Activated CD4-positive, CD25-positive, alpha-beta regulatory T cell treated with anti-CD3 and anti-CD28 coated beads, Interleukin-2, amount 50 U/mL, for 24 hours (primary cell): Measurements from ENCODE around the gene PACS2.
A peak's percentile ranks its signal among the peaks of the same experiment; 100 is the strongest.
"Not testable (repeated sequence)": the region's sequence is repeated elsewhere in the genome, so short reads cannot be mapped to it uniquely, and the experiment has no call there.

ENCODE experiments used
- ATAC-seq, 2 donors: fragments of 150-1000 bp; cut with Tn5 transposase; one replicate each; pipeline ENCODE4 v1.10.0; 2021; ENCODE audit warnings: mild to moderate bottlenecking in 1 of 2, moderate library complexity in 1 of 2

PACS2 gene

DNA sequence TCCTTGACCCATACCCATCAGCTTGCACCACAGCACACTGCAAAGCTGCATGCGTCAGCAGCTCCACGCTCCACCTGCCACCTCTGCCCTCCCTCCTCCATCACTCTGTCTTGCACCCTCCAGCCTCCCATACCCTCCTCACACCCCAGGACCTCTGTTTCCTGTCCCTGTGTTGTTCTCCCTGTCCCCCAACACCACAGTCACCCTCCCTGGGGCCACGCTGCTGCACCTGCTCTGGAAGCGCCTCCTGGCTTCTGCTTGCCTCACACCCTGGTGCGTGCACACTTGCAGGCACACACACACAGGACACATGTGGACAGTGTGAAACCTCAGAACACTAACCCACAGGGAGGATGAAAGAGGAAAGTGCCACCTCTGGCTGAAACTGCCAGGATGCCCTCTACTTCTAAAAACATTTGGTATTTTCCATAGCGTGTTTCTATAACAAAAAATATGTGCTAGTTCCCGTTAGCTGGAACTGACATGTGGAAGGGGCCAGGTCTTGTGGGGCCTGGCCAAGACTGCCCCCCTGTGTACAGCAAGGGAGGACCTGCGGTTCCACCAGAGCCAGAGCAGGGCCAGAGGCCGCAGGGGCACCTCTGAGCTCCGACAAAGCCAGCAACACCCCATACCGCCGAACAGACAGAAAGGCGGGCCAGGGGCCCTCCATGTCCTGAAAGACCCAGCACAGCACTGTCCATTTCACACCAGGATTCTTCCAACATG lies 23.8 kb upstream of the PACS2 start:
- ATAC-seq: no peak

DNA sequence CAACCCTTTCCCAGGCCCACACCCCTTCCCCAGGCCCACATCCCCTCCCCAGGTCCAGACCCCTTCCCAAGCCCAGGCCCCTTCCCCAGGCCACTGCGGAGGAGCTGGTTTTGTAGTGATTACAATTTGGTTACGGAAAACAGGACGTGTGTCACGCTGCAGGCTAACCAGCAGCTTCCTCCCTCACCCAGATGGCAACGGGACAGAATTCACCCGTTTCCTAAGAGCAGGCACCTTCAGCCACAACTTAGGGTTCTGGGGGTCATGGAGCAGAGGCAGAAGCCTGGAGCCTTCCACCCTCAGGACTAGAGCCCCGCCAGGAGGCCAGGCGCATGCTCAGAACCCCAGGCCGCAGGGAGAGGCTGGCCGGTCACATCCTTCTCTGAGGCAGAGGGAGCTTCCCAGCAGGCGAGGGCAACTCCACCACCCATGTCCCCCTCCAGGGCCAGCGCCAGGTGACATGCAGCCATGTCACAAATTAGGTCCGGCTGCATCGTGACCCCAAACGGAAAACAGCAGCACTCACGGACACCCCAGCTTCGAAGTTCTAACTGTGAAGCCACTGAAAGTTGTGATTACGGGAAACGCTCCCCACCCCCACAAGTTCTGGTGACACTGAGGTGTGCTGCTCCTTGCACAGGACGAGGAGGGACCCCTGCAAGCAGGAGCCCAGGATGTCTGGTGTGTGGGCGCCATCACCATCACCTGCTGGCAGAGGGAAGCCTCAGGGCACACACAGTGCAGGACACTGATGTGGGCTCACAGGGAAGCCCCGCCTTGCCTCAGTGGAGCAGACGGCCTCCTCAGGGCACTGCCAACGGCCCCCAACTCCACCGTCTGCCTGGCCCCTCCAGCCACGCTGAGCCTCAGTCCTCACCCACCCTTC lies 21.5 kb upstream of the PACS2 start:
- ATAC-seq: no peak

DNA sequence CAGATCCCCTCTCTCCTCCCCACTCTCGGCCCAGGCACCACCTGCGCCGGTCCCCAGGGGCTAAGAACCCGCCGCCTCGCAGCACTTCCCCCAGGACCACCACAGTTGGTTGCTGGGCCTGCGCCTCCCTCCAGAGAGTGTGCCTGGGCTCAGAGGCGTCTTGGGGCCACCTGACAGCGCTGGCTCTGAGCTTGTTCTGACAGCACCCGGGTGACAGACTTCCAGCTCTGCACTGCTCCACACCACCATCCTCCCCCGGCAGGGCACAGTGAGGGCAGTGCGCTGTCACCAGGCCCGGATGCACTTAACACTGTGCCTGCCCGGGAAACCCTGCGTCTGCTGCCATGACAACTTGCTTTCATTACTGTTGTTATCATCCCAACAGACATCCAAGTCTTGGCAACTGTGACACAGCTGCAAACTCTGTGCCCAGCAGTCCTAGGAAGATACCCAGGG lies 20.4 kb upstream of the PACS2 start:
- peak; percentile 81 to 89 for ATAC-seq

DNA sequence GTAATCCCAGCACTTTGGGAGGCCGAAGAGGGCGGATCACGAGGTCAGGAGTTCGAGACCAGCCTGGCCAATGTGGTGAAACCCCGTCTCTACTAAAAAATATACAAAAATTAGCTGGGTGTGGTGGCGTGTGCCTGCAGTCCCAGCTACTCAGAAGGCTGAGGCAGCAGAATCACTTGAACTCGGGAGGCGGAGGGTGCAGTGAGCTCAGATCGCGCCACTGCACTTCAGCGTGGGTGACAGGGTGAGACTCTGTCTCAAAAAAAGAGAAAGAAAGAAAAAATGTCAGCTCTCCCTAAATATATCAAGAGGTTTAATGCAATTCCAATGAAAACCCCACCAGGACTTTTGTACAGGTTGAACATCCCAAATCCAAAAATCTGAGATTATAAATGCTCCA lies 17.2 kb upstream of the PACS2 start:
- ATAC-seq: not testable (repeated sequence)

DNA sequence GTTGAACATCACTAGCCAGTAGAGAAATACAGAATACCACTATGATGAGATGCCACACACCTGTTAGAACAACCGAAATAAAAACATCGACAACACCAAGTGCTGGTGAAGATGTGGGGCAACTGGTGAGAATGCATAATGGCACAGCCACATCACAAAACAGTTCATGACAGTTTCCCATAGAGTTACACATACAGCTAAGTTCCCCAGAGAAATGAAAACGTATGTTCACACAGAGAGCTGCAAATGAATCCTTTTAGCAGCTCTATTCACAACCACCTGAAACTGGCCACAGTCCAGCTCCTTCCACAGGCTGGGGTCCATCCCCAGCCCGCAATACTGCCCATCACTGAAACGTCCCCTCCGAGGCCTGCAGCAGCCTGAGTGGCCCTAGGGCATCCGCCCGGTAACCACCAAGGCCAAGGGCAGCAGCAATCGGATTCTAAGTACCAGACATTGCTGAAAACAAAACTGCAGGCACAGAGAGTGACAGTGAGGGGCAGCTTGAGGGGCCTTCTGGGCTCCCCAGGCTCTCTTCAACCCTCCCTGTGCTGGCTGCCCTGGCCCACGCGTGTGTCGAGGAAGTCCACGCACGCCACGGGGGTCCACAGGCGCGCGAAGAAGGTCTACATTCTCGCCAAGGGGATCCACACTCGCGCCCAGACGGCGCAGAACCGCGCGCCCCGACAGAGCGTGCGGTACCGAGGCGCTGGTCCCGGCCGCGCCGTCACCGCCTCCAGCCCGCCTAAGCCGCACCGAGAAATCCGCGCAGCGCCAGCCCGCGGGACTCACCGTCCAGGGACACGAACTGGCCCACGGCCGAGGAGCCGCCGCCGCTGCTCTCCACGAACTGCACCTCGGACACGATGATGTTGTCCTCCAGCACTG lies 14.7 kb upstream of the PACS2 start:
- peak in 1 of 2 donors; percentile 2 for ATAC-seq

DNA sequence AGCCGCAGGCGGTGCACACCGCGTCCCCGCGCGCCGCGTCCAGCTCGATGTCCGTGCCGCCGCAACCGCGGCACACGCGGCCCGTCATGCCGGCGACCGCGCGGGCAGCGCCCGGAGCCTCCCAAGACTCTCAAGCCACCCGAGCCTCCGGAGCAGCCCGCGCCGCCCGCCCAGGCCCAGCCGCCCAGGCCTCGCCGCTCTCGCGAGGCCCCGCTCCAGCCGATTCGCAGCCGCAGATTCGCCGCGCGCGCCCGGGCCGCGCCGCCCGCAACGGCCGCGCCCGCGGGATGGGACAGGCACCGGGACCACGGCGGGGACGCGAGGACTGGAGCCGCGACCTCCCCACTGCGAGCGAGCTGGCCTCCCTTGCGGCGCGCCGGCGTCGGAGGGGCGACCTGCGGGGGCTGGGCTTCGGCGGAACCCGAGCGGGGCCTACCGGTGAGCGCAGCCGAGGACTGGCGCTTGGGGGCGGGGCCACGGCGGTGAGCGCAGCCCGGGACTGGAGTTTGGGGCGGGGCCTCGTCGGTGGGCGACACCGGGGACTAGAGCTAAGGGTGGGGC lies 13.9 kb upstream of the PACS2 start, which contains the start of gene BRF1:
TSS of gene BRF1 (minus strand) at position 460 of the 561 bp plus-strand sequence. CDS start at position 88, 372 bp downstream.
- ATAC-seq: peak; percentile 90 to 94

DNA sequence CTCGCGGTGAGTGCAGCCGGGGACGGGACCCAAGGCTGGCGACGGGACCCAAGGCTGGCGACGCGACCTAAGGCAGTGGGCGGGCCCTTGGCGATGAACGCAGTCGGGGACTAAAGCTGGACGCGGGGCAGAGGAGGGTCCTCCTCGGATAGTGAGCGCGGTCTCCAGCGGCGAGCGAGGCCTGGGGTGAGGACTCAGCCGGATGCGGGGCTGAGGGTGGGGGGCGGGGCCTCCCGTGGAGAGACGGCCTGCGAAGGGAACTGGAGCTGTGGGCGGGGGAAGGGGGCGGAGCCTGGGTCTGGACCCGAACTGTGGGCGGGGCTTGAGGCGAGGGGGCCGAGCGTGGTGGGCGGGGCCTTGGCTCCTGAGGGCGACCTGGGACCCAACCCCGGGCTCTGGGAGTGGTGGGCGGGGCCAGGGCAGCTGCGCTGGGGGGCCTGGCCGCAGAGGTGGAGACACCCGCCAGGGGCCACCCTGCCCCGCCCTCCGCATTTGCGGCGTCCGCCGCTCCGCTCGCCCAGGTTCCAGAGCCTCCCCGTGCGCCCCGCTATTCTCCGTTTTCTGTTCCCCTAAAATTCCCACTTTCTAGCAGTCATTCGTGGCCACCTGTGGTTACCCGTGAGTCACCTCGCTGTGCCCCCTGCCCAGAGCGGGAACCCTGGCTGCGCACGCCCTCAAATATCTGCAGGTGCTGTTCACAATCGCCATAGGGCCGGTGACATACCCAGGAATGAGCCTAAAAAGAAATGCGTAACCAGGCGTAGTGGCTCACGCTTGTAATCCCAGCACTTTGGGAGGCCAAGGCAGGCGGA lies 13.2 kb upstream of the PACS2 start:
- ATAC-seq: peak; percentile 77 to 79

DNA sequence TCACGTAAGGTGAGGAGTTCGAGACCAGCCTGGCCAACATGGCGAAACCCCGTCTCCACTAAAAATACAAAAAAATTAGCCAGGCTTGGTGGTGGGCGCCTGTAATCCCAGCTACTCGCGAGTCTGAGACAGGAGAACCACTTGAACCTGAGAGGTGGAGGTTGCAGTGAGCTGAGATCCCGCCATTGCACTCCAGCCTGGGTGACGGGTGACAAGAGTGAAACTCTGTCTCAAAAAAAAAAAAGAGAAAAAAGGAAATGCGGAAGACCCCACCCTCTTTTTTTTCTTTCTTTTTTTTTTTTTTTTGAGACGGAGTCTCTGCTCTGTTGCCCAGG lies 12.7 kb upstream of the PACS2 start:
- ATAC-seq: not testable (repeated sequence)

DNA sequence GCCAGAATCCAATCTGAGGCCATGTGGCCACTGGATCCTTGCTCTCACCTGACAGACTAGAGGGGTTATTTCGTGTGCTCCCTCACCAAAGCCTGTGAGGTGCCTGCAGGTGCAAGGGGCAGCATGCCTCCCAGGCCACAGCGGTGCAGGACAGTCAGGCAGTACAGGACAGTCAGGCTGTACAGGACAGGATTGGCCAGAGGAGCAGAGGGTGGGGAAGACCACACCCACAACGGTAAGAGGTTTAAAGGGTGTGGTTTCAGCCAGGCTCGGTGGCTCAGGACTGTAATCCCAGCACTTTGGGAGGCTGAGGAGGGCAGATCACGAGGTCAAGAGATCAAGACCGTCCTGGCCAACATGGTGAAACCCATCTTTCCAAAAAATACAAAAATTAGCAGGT lies 10.6 kb upstream of the PACS2 start:
- no peak for ATAC-seq

DNA sequence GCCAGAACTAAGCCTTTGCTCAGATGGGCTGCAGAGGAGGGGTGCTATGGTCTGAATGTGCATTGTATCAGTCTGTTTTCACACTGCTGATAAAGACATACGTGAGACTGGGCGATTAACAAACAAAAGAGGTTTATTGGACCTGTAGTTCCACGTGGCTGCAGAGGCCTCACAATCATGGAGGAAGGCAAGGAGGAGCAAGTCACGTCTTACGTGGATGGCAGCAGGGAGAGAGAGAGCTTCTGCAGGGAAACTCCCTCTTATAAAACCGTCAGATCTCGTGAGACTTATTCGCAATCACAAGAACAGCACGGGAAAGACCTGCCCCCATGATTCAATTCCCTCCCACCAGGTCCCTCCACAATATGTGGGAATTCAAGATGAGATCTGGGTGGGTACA lies 10.0 kb upstream of the PACS2 start:
- ATAC-seq: no peak

DNA sequence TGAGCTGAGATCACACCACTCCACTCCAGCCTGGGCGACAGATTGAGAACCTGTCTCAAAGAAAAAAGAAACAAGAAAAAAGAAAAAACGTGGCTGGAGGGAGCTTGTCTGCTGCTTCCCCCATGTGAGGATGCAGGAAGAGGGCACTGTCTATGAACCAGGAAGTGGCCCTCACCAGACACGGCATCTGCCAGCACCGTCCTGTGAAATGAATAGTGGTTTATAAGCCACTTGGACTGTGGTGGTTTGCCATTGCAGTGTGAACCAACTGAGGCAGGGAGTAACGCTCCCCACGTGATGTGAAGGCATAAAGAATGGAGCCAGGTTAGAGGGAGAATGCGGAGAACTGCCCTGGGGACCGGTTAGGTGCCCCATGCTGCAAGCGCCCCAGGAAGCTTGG lies 9.2 kb upstream of the PACS2 start:
- no peak for ATAC-seq

DNA sequence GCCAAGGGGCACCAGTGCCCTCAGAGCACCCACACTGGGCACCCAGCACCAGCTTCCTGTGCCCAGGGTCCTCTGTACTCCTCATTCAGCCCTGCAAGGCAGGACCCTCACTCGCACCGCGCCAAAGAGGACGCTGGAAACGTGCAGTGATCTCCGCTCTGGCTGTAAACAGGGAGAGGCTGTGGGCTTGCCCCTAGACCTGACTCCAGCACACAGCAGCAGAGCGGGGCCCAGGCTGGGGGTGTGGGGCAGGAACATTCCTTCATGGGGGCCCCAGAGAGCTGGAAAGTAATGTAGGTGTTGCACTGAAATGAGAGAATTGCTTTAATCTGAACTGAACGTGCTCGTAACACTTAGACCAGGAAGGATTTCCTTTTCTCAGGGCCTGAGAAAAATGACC lies 8.8 kb upstream of the PACS2 start:
- ATAC-seq: no peak

DNA sequence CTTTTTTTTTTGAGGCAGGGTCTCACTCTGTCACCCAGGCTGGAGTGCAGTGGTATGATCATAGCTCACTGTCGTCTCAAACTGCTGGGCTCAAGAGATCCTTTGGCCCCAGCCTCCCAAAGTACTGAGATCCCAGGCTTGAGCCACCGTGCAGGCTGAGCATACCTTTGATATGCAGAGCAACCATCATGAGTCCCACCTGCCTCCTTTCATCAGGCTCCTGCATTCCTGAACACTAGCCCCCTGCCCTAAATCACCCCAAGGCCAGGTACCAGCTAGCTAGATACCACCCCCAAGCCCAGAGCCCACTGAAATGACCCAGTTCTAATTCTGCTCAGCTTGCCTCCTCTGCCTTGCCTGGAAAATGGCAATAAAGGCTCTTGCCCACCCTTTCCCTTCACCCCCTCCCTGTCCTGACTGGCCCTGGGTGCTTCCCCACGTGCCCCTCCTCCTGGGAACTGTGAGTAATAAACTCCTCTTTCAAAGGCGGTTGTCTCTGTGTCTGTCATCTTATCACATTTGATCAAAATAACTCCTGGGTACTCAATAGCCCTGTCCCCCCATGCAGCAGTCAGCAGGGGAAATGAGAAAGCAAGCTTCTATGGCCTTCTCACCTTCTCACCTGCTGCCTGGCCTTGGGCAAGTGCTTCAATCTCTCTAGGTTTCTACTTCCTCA lies 7.4 kb upstream of the PACS2 start:
- no peak for ATAC-seq

DNA sequence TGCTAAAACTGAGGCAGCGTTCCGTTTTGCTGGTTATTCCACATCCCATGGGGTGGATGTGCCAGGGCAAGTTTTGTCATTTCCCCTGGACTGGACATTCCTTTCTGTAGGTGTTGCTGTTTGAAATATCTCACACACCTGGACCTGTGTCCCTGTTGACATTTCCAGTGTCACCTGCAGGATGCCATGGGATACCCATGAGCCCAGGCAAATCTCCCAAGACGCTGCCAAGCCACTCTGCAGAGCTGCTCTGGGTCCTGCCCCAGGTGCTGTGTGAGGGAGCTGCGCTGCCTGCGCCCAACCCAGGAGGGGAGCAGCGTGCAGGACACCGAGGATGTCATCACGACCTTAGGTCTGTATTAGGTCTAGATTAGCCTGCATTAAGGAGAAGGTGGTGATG lies 5.2 kb upstream of the PACS2 start:
- ATAC-seq: no peak

DNA sequence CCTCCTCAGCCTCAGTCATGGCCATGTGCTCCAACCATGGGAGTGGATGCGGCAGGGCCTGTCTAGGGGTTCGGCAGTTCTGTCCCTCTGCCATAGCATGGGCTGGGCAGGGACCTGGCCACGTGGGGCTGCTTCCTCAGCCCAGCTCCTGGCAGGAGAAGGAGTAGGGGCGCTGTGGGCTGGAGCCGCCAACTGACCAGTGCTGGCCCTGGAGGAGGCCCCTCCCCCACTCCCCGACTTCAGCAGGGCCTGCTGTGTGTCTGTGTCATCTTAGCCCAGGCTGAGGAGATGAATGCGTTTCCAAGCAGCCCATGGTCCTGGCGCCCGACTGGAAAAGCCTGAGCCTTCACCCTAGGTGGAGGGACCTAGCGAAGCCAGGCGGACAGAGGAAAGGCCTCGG lies 2.7 kb upstream of the PACS2 start:
- ATAC-seq: no peak

DNA sequence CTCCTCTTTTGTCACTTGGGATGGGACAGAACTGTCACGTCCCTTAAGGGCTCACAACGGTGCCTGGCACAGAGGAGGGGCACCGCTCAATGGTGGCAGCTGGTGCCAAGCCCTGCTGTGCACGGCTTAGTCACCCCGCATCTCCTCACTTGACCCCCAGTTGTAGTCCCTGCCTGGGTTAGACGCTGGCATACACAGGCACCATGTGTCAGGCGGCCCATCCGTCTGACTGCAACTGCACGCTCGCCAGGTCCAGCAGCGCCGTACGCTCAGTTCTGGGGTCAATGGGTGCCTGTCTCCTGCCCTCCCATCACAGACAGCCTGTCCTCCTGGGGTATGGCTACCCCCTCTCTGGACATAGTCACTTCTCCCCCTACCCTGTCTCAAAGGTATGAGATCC lies 1.6 kb upstream of the PACS2 start:
- ATAC-seq: no peak

DNA sequence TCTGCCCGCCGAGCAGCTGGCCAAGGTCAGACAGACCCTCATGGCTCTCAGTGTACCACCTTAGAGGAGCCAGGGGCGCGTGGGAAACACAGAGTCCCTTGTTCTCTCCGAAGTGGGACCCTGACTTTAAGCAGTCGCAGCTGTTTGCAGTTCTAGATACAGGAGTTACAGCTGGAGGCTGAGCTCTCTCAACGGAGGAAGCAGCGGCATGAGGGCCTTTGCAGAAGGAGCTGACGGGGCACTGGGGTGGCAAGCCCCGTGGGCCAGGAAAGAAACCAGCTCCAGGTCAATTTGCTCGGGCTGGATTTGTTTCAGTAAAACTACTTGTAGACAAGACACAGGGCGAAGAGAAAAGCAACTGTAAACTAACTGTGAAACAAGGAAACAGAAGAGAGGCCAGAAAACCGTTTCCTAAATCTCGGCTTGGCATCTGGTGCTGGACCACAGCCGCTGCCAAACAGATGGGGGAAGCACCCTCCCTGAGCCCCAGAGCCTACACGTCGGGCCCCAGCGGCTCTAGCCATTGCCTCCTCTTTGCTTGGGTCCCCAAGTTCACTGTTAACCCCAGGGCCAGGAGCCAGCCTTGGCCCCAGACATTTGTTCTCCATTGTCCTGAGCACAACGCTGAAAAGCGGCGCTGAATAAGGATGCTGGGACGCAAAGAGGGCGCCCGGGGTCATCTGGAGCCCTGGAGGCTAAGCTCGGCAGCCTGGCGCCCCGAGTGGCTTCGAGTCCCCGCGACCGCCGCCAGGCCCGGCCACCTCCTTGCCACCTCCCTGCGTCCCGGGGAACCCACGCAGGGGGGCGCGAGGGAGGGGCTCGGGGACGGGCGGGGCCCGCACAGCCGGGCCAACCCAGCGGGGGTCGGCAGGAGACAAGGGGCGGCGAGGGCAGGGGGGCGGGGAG lies 914 bp upstream of the PACS2 start:
- peak; percentile 10 to 12 for ATAC-seq

DNA sequence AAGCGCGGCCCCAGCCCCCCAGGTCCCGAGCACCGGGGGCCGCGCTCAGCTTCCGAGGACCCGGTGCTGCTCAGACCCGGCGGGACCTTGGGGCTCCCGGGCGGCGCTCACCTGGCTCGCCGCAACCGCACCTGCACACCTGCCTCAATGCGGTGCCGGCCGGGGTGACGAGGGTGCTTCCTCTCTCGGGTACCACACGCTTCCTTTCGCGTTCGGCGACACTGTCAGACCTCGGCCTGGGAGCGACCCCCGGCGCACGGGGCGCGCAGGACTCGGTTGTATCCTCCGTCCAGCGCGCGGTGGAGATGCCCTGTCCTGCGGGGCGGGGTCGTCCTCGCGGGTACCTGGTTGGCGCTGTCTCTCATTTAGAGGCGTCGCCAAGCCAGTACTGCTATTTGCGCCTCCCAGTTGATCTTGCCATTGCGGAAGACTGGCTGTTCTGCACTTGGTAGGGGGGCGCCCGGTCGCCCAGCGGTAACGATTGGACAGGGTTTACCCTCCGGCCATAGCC lies 718 bp downstream of the PACS2 start:
- peak in 1 of 2 donors; percentile 15 for ATAC-seq

DNA sequence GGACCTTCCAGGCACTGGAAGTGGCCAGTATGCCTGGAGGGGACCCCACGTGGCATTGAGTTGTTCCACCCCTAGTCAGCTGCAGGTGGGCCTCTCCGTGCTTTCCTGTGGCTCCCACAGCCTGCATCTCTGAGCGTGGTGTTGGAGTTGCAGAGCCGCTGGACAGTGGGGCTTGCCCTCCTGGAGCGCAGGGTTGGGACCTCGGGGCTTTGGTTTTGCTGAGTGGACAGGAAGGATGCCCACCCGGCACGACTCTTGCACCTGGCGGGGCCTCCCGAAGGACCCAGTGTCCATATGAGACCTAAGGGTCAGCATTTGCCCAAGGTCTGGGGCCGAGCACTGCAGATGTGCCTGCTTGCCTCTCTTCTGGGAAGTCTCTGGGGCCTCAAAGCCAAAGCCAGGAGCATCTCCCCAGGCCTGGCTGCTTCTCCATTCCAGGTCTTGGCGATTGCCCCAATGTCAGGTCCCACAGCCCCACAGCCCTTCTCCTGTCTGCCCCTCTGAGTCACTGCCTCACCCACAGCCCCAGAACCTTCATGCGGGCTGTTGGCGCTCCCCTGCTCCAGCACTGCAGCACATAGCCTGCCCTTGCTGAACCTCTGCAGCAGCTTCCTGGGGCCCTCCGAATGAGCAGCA lies 1.5 kb downstream of the PACS2 start:
- ATAC-seq: no peak
